ENCODE data around the gene CDH4. TPM values are rescaled to one million over a fixed set of nuclear protein-coding genes. Genes with fewer than 3 reads are reported as not detected.

The CDH4 gene
- total RNA-seq, 1 donor from 2014 or later: 0.99 TPM

- no peaks in the 10 kb centered on the region for H3K9me3 Mint-ChIP-seq (ENCODE audit: low read depth)
- no peak overlapping the region for H3K27ac Mint-ChIP-seq (ENCODE audit: unreplicated experiment)
- peaks cover 20% of the 10 kb centered on the region for H3K27me3 Mint-ChIP-seq (ENCODE audit: low read depth)
- H3K4me3 Mint-ChIP-seq (ENCODE audit: unreplicated experiment): no peak overlapping the region
- H3K4me1 Mint-ChIP-seq (ENCODE audit: low read depth): no peaks in the 10 kb centered on the region
- DNase-seq (ENCODE audit: low spot score): no peak
- no peak for TF ChIP-seq CTCF (IDR thresholded peaks at IDR 0.05)
- H3K36me3 Mint-ChIP-seq (ENCODE audit: low read depth): no peaks in the 10 kb centered on the region
Observed at GRCh38 chr20:61487997-61488371, 235.9 kb downstream of the CDH4 start.

- Mint-ChIP-seq H3K4me1 (ENCODE audit: low read depth) (no peaks in the 10 kb centered on the region), H3K36me3 (ENCODE audit: low read depth) (no peaks in the 10 kb centered on the region), H3K9me3 (ENCODE audit: low read depth) (no peaks in the 10 kb centered on the region), H3K27me3 (ENCODE audit: low read depth) (peaks cover 20% of the 10 kb centered on the region), H3K27ac (ENCODE audit: unreplicated experiment) (no peak overlapping the region), H3K4me3 (ENCODE audit: unreplicated experiment) (no peak overlapping the region)
- DNase-seq (ENCODE audit: low spot score): no peak
- TF ChIP-seq CTCF (IDR thresholded peaks at IDR 0.05): no peak
Observed at GRCh38 chr20:61490721-61491120, 238.7 kb downstream of the CDH4 start.

- H3K4me3 Mint-ChIP-seq (ENCODE audit: unreplicated experiment): no peak overlapping the region
- no peaks in the 10 kb centered on the region for H3K9me3 Mint-ChIP-seq (ENCODE audit: low read depth)
- TF ChIP-seq CTCF (IDR thresholded peaks at IDR 0.05): no peak
- no peak for DNase-seq (ENCODE audit: low spot score)
- peaks cover 22% of the 10 kb centered on the region for H3K27me3 Mint-ChIP-seq (ENCODE audit: low read depth)
- H3K36me3 Mint-ChIP-seq (ENCODE audit: low read depth): no peaks in the 10 kb centered on the region
- H3K4me1 Mint-ChIP-seq (ENCODE audit: low read depth): no peaks in the 10 kb centered on the region
- no peak overlapping the region for H3K27ac Mint-ChIP-seq (ENCODE audit: unreplicated experiment)
Observed at GRCh38 chr20:61492065-61492464, 240.0 kb downstream of the CDH4 start.

DNA sequence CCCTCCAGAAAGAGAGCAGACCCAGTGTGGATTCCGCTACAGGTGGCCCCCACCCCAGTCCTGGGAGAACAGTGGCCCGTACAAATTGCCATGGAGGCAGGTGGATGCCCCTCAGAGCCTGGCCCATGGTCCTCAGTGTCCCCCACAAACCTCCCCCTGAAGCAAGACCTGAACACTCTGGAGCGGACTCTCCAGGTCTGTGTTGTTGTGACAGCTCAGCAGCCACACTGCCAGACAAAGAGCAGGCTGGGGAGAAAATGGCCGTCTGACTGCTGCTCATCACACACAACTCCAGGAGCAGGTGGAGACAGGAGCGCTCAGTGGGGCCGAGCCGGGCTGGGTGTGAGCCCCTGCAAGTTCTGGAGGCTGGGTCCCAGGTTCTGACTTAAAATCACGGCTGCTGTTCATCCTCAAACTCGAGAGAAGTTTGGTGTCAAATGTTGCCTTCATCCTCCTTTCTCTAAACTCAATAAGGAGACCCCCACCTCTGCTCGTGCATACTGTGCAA is 241.8 kb downstream of the CDH4 start:
- peaks cover 7% of the 10 kb centered on the region for H3K27me3 Mint-ChIP-seq (ENCODE audit: low read depth)
- no peak for DNase-seq (ENCODE audit: low spot score)
- no peak overlapping the region for H3K4me3 Mint-ChIP-seq (ENCODE audit: unreplicated experiment)
- H3K9me3 Mint-ChIP-seq (ENCODE audit: low read depth): no peaks in the 10 kb centered on the region
- H3K27ac Mint-ChIP-seq (ENCODE audit: unreplicated experiment): no peak overlapping the region
- no peaks in the 10 kb centered on the region for H3K36me3 Mint-ChIP-seq (ENCODE audit: low read depth)
- H3K4me1 Mint-ChIP-seq (ENCODE audit: low read depth): no peaks in the 10 kb centered on the region
- no peak for TF ChIP-seq CTCF (IDR thresholded peaks at IDR 0.05)

- H3K27me3 Mint-ChIP-seq (ENCODE audit: low read depth): peaks cover 4% of the 10 kb centered on the region
- no peak overlapping the region for H3K27ac Mint-ChIP-seq (ENCODE audit: unreplicated experiment)
- TF ChIP-seq CTCF (IDR thresholded peaks at IDR 0.05): no peak
- H3K36me3 Mint-ChIP-seq (ENCODE audit: low read depth): no peaks in the 10 kb centered on the region
- no peak overlapping the region for H3K4me3 Mint-ChIP-seq (ENCODE audit: unreplicated experiment)
- H3K4me1 Mint-ChIP-seq (ENCODE audit: low read depth): no peaks in the 10 kb centered on the region
- DNase-seq (ENCODE audit: low spot score): no peak
- H3K9me3 Mint-ChIP-seq (ENCODE audit: low read depth): no peaks in the 10 kb centered on the region
Observed at GRCh38 chr20:61494763-61495575, 242.9 kb downstream of the CDH4 start.
